Loucy (cell line): Measurements from ENCODE around the gene FKBP6.

Experiments
- H2AFZ ChIP-seq: fragments of 200-600 bp; sonication (generic); 2 replicates; pipeline ENCODE4 v1.6.0; 2016; ENCODE audit warnings: antibody characterized with exemption, mild to moderate bottlenecking, low read length, moderate library complexity
- H3F3A ChIP-seq: fragments of 200-600 bp; 2 replicates; pipeline ENCODE4 v1.6.0; 2016; ENCODE audit warnings: antibody characterized with exemption, low read depth, mild to moderate bottlenecking
- H3K27me3 ChIP-seq: fragments of 200-600 bp; sonication (generic); 2 replicates; pipeline ENCODE4 v1.6.1; 2014; ENCODE audit warnings: low read length, mild to moderate bottlenecking; ENCODE audit not compliant: insufficient read depth, poor library complexity, severe bottlenecking
- H3K36me3 ChIP-seq: fragments of 200-600 bp; sonication (generic); 2 replicates; pipeline ENCODE4 v1.6.1; 2016; ENCODE audit warnings: low read length; ENCODE audit not compliant: insufficient read depth
- H3K4me1 ChIP-seq: fragments of 200-600 bp; sonication (generic); 2 replicates; pipeline ENCODE4 v1.5.1; 2014; ENCODE audit warnings: low read length, mild to moderate bottlenecking; ENCODE audit not compliant: insufficient read depth, poor library complexity, severe bottlenecking
- H3K4me2 ChIP-seq: fragments of 200-600 bp; sonication (generic); 2 replicates; pipeline ENCODE4 v1.6.0; 2014; ENCODE audit warnings: antibody characterized with exemption, low read length, low read depth, mild to moderate bottlenecking; ENCODE audit not compliant: poor library complexity, severe bottlenecking
- H3K4me3 ChIP-seq: fragments of 200-600 bp; sonication (generic); 2 replicates; pipeline ENCODE4 v1.5.1; 2014; ENCODE audit warnings: low read length, mild to moderate bottlenecking, mixed read lengths; ENCODE audit not compliant: poor library complexity, severe bottlenecking
- H3K79me2 ChIP-seq: fragments of 200-600 bp; sonication (generic); 2 replicates; pipeline ENCODE4 v1.6.1; 2014; ENCODE audit warnings: low read length; ENCODE audit not compliant: insufficient read depth
- H3K9ac ChIP-seq: fragments of 200-600 bp; sonication (generic); 2 replicates; pipeline ENCODE4 v1.6.0; 2014; ENCODE audit warnings: mild to moderate bottlenecking, low read depth, low read length, moderate library complexity; ENCODE audit not compliant: poor library complexity, severe bottlenecking
- H3K9me2 ChIP-seq: fragments of 200-600 bp; sonication (generic); replicated peaks from 2 replicates; pipeline ENCODE4 v1.6.1; 2016; ENCODE audit warnings: low read depth, low read length, mixed read lengths
- H3K9me3 ChIP-seq: fragments of 200-600 bp; sonication (generic); 2 replicates; pipeline ENCODE4 v1.6.1; 2014; ENCODE audit warnings: mild to moderate bottlenecking, antibody characterized with exemption, low read length, low read depth; ENCODE audit not compliant: insufficient read depth
- H4K20me1 ChIP-seq: fragments of 200-600 bp; sonication (generic); 2 replicates; pipeline ENCODE4 v1.6.0; 2014; ENCODE audit warnings: antibody characterized with exemption, low read length, mild to moderate bottlenecking; ENCODE audit not compliant: insufficient read depth, poor library complexity, severe bottlenecking
- CTCF ChIP-seq: fragments of 200-600 bp; sonication (generic); conservative IDR thresholded peaks from 2 replicates; pipeline ENCODE4 v1.5.1; 2014; ENCODE audit warnings: mild to moderate bottlenecking, antibody characterized with exemption, low read length
- EZH2phosphoT487 ChIP-seq: fragments of 200-600 bp; IDR thresholded peaks from 2 replicates; pipeline ENCODE4 v1.6.1; 2018; ENCODE audit warnings: antibody characterized with exemption, mild to moderate bottlenecking, moderate library complexity, borderline replicate concordance

The FKBP6 gene

GRCh38 chr7:73382934-73383503 lies 55.1 kb downstream of the FKBP6 start:
- Histone ChIP-seq H3K9me3 (peaks cover 7% of the 10 kb centered on the region; the same call in 1 of the 2 replicates), H3K27me3 (no peaks in the 10 kb centered on the region), H3K4me1 (no peaks in the 10 kb centered on the region), H2AFZ (no peak overlapping the region), H4K20me1 (no peaks in the 10 kb centered on the region), H3K36me3 (no peaks in the 10 kb centered on the region), H3K9ac (no peak overlapping the region), H3F3A (no peaks in the 10 kb centered on the region), H3K9me2 (no peaks in the 10 kb centered on the region), H3K4me2 (no peak overlapping the region), H3K79me2 (no peaks in the 10 kb centered on the region), H3K4me3 (no peak overlapping the region)
- TF ChIP-seq CTCF, result no peak
- TF ChIP-seq EZH2phosphoT487, result no peak

- H2AFZ ChIP-seq, result no peak overlapping the region
- H3K4me1 ChIP-seq, result no peaks in the 10 kb centered on the region
- H3K9me2 ChIP-seq, result no peaks in the 10 kb centered on the region
- no peak overlapping the region for H3K4me3 ChIP-seq
- no peaks in the 10 kb centered on the region for H3K27me3 ChIP-seq
- no peak for TF ChIP-seq CTCF
- no peak for TF ChIP-seq EZH2phosphoT487
- H4K20me1 ChIP-seq, result no peaks in the 10 kb centered on the region
- no peak overlapping the region for H3K9ac ChIP-seq
- H3F3A ChIP-seq, result no peaks in the 10 kb centered on the region
- H3K36me3 ChIP-seq, result no peaks in the 10 kb centered on the region
- H3K4me2 ChIP-seq, result no peak overlapping the region
- H3K9me3 ChIP-seq, result peaks cover 7% of the 10 kb centered on the region; the same call in 1 of the 2 replicates
- H3K79me2 ChIP-seq, result no peaks in the 10 kb centered on the region
Observed at GRCh38 chr7:73387221-73387828, 59.4 kb downstream of the FKBP6 start.

- Histone ChIP-seq H3K4me3 (no peak overlapping the region), H3K79me2 (no peaks in the 10 kb centered on the region), H3K9me2 (no peaks in the 10 kb centered on the region), H3K4me2 (no peak overlapping the region), H3K36me3 (no peaks in the 10 kb centered on the region), H4K20me1 (no peaks in the 10 kb centered on the region), H3K4me1 (no peaks in the 10 kb centered on the region), H3K9ac (no peak overlapping the region), H3K9me3 (peaks cover 7% of the 10 kb centered on the region; the same call in 1 of the 2 replicates), H3F3A (no peaks in the 10 kb centered on the region), H3K27me3 (no peaks in the 10 kb centered on the region), H2AFZ (no peak overlapping the region)
- TF ChIP-seq CTCF (no peak), EZH2phosphoT487 (no peak)
Observed at GRCh38 chr7:73387908-73388414, 60.0 kb downstream of the FKBP6 start.
